Subcutaneous adipose tissue (tissue), 4 donors: ENCODE measurements around the gene PGBD1. TPM values are rescaled to one million over a fixed set of nuclear protein-coding genes. Genes with fewer than 3 reads are reported as not detected.

ENCODE experiments used
- total RNA-seq, 4 donors: library from RNA; depleted of rRNA; stranded (reverse); fragments of >200 nt; gene quantifications; one replicate each; pipeline ENCODE4 v1.1.0, GENCODE V29; 2016
- TF ChIP-seq, protein P1 (sequence below): fragments of 450-650 bp; IDR thresholded peaks from one replicate; pipeline ENCODE4 v1.5.1; 2016; ENCODE audit warnings: low read depth, mild to moderate bottlenecking, control low read depth, antibody characterized with exemption, moderate library complexity

Gene PGBD1
- total RNA-seq, 4 donors from 2014 or later = 2.1 to 5.3 (median 3.7) TPM

DNA sequence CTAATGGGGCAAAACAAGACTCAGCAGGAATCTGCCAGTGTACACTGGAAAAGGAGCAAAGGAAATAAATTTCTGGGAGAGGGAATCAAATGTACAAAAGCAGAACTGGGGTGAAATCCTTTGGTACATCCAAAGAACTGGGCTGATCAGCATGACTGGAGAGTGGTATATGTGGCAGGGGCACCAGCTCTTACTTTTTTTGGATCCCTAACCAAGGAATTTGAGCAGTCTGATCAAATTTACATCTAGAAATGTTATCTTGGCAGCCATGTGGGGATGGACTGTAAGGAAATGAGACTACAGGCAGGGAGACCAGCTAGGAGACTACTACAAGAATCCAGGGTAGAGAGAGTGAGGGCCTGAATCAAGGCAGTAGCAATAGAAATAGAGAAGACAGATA lies 55.7 kb downstream of the PGBD1 start:
- TF ChIP-seq, protein P1, sequence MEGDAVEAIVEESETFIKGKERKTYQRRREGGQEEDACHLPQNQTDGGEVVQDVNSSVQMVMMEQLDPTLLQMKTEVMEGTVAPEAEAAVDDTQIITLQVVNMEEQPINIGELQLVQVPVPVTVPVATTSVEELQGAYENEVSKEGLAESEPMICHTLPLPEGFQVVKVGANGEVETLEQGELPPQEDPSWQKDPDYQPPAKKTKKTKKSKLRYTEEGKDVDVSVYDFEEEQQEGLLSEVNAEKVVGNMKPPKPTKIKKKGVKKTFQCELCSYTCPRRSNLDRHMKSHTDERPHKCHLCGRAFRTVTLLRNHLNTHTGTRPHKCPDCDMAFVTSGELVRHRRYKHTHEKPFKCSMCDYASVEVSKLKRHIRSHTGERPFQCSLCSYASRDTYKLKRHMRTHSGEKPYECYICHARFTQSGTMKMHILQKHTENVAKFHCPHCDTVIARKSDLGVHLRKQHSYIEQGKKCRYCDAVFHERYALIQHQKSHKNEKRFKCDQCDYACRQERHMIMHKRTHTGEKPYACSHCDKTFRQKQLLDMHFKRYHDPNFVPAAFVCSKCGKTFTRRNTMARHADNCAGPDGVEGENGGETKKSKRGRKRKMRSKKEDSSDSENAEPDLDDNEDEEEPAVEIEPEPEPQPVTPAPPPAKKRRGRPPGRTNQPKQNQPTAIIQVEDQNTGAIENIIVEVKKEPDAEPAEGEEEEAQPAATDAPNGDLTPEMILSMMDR = no peak

- TF ChIP-seq, protein P1 = no peak
Measured at GRCh38 chr6:28340310-28341095, 59.1 kb downstream of the PGBD1 start.

GRCh38 chr6:28343898-28344677 lies 62.7 kb downstream of the PGBD1 start:
- TF ChIP-seq, protein P1 = no peak

DNA sequence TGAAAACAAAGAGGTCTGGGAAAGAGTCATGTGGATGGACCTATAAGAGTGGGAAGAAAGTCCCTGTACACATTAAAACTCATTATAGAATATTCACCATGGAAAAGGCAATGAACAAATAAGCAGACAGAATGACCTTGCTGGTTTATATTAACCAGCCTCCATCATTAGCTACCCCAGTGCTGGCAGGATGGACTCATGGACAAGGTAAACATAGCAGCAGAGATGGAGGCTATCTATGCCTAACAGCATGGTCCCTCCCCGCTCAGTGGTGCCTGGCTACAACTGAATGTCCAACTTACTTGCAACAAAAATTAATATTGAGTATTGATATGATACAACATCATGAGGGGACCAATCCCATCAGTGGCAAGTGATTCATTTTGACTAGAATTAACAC lies 63.8 kb downstream of the PGBD1 start:
- TF ChIP-seq, protein P1 = no peak

GRCh38 chr6:28347119-28347518 lies 65.7 kb downstream of the PGBD1 start:
- TF ChIP-seq, protein P1 = no peak

DNA sequence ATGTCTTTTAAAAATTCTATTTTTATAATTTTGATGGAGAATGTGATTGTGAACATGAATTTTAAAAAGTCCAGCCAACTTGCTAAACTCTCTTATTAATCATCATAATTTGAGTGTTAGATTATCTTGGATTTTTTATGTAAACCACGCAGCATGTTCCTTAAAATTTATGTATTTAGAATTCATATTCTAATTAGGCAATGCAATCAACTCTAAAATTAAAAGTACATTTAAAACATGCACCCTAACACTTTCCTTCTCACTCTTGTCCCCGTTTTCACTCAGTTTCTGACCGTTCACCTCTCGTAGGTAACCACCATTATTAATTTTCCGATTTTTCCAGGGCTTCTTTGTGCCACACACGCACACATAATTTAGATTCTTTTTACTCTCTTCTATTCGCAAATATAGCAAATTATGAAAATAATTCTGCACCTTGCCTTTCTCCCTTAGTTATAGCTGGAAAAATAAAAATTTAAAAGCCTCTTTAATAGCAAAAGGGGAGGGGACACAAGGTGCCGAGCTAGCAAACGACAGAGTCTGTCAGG lies 68.0 kb downstream of the PGBD1 start:
- TF ChIP-seq, protein P1 = no peak
